Esophagus squamous epithelium (tissue), 4 donors: ENCODE measurements around the gene SLC35E3.

ENCODE experiments used
- CTCF ChIP-seq, 6 experiments: fragments of 450-650 bp in 4 of 6; fragments of 200-600 bp in 2 of 6; sonication (generic) in 2 of 6; IDR thresholded peaks; one replicate each; pipeline ENCODE4 v1.5.1; 2016 to 2019; ENCODE audit warnings: antibody characterized with exemption in 6 of 6, mild to moderate bottlenecking in 4 of 6, moderate library complexity in 4 of 6
- POLR2A ChIP-seq, 4 donors: fragments of 450-650 bp; IDR thresholded peaks; one replicate each; pipeline ENCODE4 v1.6.1; 2017; ENCODE audit warnings: antibody characterized with exemption in 4 of 4, mild to moderate bottlenecking in 4 of 4, moderate library complexity in 3 of 4

- no peak for TF ChIP-seq CTCF (IDR thresholded peaks at IDR 0.05)
- TF ChIP-seq POLR2A (IDR thresholded peaks at IDR 0.05) = no peak
These were observed 48.8 kb downstream of the SLC35E3 start for GRCh38 chr12:68794653-68795251.
